ENCODE results near the gene IFITM1.

DNA sequence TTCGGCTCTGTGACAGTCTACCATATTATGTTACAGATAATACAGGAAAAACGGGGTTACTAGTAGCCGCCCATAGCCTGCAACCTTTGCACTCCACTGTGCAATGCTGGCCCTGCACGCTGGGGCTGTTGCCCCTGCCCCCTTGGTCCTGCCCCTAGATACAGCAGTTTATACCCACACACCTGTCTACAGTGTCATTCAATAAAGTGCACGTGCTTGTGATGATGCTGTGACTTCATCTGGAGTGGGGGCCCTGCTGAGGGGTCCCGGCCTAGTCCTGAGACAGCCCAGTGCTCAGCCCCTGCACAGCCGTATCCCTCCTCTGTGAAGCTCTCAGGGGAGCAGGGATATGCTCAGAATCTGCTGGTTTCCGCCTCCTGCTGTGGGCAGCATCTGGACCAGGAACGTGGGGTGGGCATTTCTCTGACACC is 1.2 kb downstream of the IFITM1 start:
- no peak for TF ChIP-seq MAX (IDR thresholded peaks at IDR 0.05; ENCODE audit: insufficient read depth, insufficient read length)
- TF ChIP-seq, protein P1, sequence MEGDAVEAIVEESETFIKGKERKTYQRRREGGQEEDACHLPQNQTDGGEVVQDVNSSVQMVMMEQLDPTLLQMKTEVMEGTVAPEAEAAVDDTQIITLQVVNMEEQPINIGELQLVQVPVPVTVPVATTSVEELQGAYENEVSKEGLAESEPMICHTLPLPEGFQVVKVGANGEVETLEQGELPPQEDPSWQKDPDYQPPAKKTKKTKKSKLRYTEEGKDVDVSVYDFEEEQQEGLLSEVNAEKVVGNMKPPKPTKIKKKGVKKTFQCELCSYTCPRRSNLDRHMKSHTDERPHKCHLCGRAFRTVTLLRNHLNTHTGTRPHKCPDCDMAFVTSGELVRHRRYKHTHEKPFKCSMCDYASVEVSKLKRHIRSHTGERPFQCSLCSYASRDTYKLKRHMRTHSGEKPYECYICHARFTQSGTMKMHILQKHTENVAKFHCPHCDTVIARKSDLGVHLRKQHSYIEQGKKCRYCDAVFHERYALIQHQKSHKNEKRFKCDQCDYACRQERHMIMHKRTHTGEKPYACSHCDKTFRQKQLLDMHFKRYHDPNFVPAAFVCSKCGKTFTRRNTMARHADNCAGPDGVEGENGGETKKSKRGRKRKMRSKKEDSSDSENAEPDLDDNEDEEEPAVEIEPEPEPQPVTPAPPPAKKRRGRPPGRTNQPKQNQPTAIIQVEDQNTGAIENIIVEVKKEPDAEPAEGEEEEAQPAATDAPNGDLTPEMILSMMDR (IDR thresholded peaks at IDR 0.05; ENCODE audit: extremely low read depth in 1 of 2, insufficient read depth in 1 of 2, low read depth in 1 of 2, low read length in 2 of 2): no peak
